B cell (primary cell): ENCODE results near the gene POMT1. TPM values are rescaled to one million over a fixed set of nuclear protein-coding genes. Genes with fewer than 3 reads are reported as not detected.

Source experiments
- ATAC-seq: fragments of 200-7000 bp; cut with Tn5 transposase; one replicate; pipeline ENCODE4 v1.10.0; 2021; ENCODE audit warnings: low read depth, mild to moderate bottlenecking, moderate number of reproducible peaks, moderate library complexity
- CTCF ChIA-PET: fragments of 350-600 bp; sonication (Branson Sonifier 250); formaldehyde crosslinking; loops from one replicate; lab custom pipeline; 2021; ENCODE audit warnings: antibody characterized with exemption, inconsistent platforms; lab: Charles Lee
- POLR2A ChIA-PET: fragments of 350-600 bp; sonication (Branson Sonifier 250); formaldehyde crosslinking; loops from one replicate; lab custom pipeline; 2021; ENCODE audit warnings: antibody characterized with exemption; lab: Charles Lee
- DNase-seq: peaks from one replicate; pipeline ENCODE4 v3.0.0; 2013
- H2AFZ ChIP-seq: 2 replicates; pipeline ENCODE4 v1.6.1; 2012; ENCODE audit warnings: mild to moderate bottlenecking, low read depth, low read length; ENCODE audit not compliant: insufficient read depth, poor library complexity, severe bottlenecking
- H3K27ac ChIP-seq, 2 donors: 1 replicate in 1 of 2; 2 replicates in 1 of 2; pipeline ENCODE4 v1.5.1; 2012 to 2013; ENCODE audit warnings: low read length in 2 of 2, mild to moderate bottlenecking in 2 of 2, moderate library complexity in 1 of 2
- H3K27me3 ChIP-seq, 4 experiments: fragments of 200-600 bp in 1 of 4; sonication (generic) in 1 of 4; replicated peaks in 1 of 4; 1 replicate in 2 of 4; 2 replicates in 2 of 4; pipeline versions ENCODE4 v1.6.1 to v1.7.0; 2013 to 2016; ENCODE audit warnings: low read length in 3 of 4, mild to moderate bottlenecking in 2 of 4, mixed read lengths in 1 of 4, moderate library complexity in 1 of 4; ENCODE audit not compliant: insufficient read depth in 4 of 4, control insufficient read depth in 3 of 4; ENCODE audit errors: control extremely low read depth in 1 of 4
- H3K36me3 ChIP-seq, 2 experiments: replicated peaks in 1 of 2; 1 replicate in 1 of 2; 2 replicates in 1 of 2; pipeline versions ENCODE4 v1.6.1 to v1.7.1; 2013; ENCODE audit warnings: low read length in 1 of 2; ENCODE audit not compliant: insufficient read depth in 2 of 2, control insufficient read depth in 1 of 2; ENCODE audit errors: control extremely low read depth in 1 of 2, extremely low read depth in 1 of 2
- H3K4me1 ChIP-seq, 2 donors: fragments of 200-600 bp in 1 of 2; sonication (generic) in 1 of 2; 1 replicate in 1 of 2; 2 replicates in 1 of 2; pipeline versions ENCODE4 v1.5.1 to v1.6.1; 2013 to 2017; ENCODE audit warnings: low read length in 2 of 2; ENCODE audit not compliant: control insufficient read depth in 2 of 2, insufficient read depth in 2 of 2
- H3K4me2 ChIP-seq: replicated peaks from 2 replicates; pipeline ENCODE3; 2012; ENCODE audit warnings: mild to moderate bottlenecking, low read depth, low read length; ENCODE audit not compliant: poor library complexity, severe bottlenecking
- H3K4me3 ChIP-seq, 5 experiments: fragments of 200-600 bp in 1 of 5; sonication (generic) in 1 of 5; 1 replicate in 3 of 5; 2 replicates in 2 of 5; pipeline versions ENCODE4 v1.5.1 to v1.7.0; 2011 to 2016; ENCODE audit warnings: low read length in 4 of 5, mild to moderate bottlenecking in 4 of 5, low read depth in 2 of 5, control low read depth in 1 of 5, moderate library complexity in 1 of 5; ENCODE audit not compliant: insufficient read depth in 1 of 5; ENCODE audit errors: control extremely low read depth in 1 of 5, extremely low read depth in 1 of 5
- H3K79me2 ChIP-seq: fragments of 200-600 bp; sonication (generic); one replicate; pipeline ENCODE4 v1.6.0; 2016; ENCODE audit warnings: low read length; ENCODE audit not compliant: control insufficient read depth, insufficient read depth
- H3K9ac ChIP-seq: fragments of 200-600 bp; sonication (generic); 2 replicates; pipeline ENCODE4 v1.6.1; 2017; ENCODE audit warnings: mild to moderate bottlenecking, low read length, moderate library complexity
- H3K9me3 ChIP-seq, 3 donors: one replicate each; pipeline versions ENCODE4 v1.6.1 to v1.7.1; 2013; ENCODE audit warnings: low read length in 2 of 3; ENCODE audit not compliant: control insufficient read depth in 2 of 3, insufficient read depth in 1 of 3; ENCODE audit errors: control extremely low read depth in 1 of 3
- H4K20me1 ChIP-seq: 2 replicates; pipeline ENCODE4 v1.6.0; 2012; ENCODE audit warnings: mild to moderate bottlenecking, low read length; ENCODE audit not compliant: insufficient read depth, control insufficient read depth, poor library complexity, severe bottlenecking
- H3K27ac Mint-ChIP-seq: one replicate; pipeline ENCODE4 v1.8.0; 2021; ENCODE audit warnings: mixed read lengths
- H3K27me3 Mint-ChIP-seq: one replicate; pipeline ENCODE4 v1.8.0; 2021; ENCODE audit warnings: mixed read lengths
- H3K4me1 Mint-ChIP-seq: one replicate; pipeline ENCODE4 v1.8.0; 2021; ENCODE audit warnings: mixed read lengths
- H3K4me3 Mint-ChIP-seq: one replicate; pipeline ENCODE4 v1.8.0; 2021; ENCODE audit warnings: mixed read lengths
- H3K9me3 Mint-ChIP-seq: one replicate; pipeline ENCODE4 v1.8.0; 2022; ENCODE audit warnings: mixed read lengths; ENCODE audit not compliant: insufficient read depth
- CTCF ChIP-seq: fragments of 200-600 bp; IDR thresholded peaks from one replicate; pipeline ENCODE4 v1.8.0; 2022; ENCODE audit warnings: antibody characterized with exemption, mild to moderate bottlenecking
- EZH2 ChIP-seq: IDR thresholded peaks from 2 replicates; pipeline ENCODE4 v1.6.1; 2012; ENCODE audit warnings: borderline replicate concordance, low read depth, mild to moderate bottlenecking, moderate library complexity, low read length; ENCODE audit not compliant: insufficient read depth, poor library complexity, severe bottlenecking
- WGBS: methylation state at CpG from one replicate; pipeline ENCODE4 v1.1.5; 2013; ENCODE audit warnings: missing lambda C conversion rate; ENCODE audit not compliant: insufficient coverage; 5-methylcytosine and 5-hydroxymethylcytosine counted together
- intact Hi-C: fragments of 100-400 bp; cut with micrococcal nuclease; formaldehyde crosslinking; loops from one replicate; pipeline ENCODE4 v1.10.0; 2022
- polyA plus RNA-seq: library from polyadenylated mRNA; depleted of rRNA; stranded (reverse); fragments of >200 nt; gene quantifications from 2 replicates; pipeline ENCODE4 v1.2.3, GENCODE V29; 2012
- total RNA-seq, 2 donors: library from RNA; stranded (reverse); fragments of 120-200 nt in 1 of 2; gene quantifications; 1 replicate in 1 of 2; 2 replicates in 1 of 2; pipeline versions ENCODE4 v1.2.3 to v1.2.4, GENCODE V29; 2013 to 2022

Gene POMT1
- total and polyA plus RNA-seq, 2 donors (not counting 1 experiment from before 2014, with no cell fraction given): 41.9 to 42.0 TPM

DNA sequence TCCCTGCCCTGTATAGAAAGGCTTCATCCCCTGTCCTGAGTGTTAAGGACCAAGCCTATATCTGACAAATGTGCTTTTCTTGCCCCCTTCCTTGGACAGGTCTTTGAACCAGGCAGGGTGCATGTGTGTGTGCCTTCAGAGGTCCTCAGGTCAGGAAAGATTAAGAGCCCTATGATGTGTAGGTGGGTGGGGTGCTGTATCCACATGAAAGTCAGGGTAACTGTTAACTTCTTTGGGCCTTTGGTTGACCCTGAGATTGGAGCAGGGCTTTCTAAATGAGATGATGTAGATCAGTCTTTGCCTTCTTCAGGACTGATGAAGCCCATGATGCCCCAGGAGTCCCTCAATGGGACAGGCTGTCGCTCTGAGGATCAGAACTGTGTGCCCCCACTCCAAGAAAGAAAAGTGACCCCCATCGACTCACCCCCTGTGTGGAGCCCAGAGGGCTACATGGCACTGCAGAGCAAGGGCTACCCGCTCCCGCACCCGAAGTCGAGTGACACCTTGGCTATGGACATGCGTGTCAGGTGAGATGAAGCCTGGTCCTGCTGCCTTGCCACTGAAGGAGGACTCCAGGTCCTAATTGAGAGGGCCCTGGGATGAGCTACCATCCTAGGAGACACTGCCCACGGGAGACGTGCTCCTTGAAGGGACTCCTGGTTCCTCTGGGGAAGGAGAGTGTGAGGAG is 29.4 kb upstream of the POMT1 start:
- H3K4me1 ChIP-seq: no peaks in the 10 kb centered on the region
- H3K9ac ChIP-seq: no peak overlapping the region
- Mint-ChIP-seq H3K27me3 (no peaks in the 10 kb centered on the region), H3K4me3 (no peak overlapping the region), H3K9me3 (no peaks in the 10 kb centered on the region), H3K4me1 (peaks cover 1% of the 10 kb centered on the region), H3K27ac (peak overlapping the region; percentile 18)
- H2AFZ ChIP-seq: no peak overlapping the region
- H3K27ac ChIP-seq: no peak overlapping the region
- ChIA-PET CTCF (interaction anchor here (0.6 to 1.5 kb wide), 5 partner anchors 10 to 127 kb away, joined by 3 to 5 read pairs (median 3); no protein-coding TSS in a partner anchor), POLR2A (no interaction called here)
- over 99% methylated on average over 9 of the region's 9 CpGs for WGBS
- H3K79me2 ChIP-seq: peaks cover 48% of the 10 kb centered on the region
- peaks cover 86% of the 10 kb centered on the region for H4K20me1 ChIP-seq
- H3K4me3 ChIP-seq: no peak overlapping the region
- no peaks in the 10 kb centered on the region for H3K9me3 ChIP-seq
- ATAC-seq (no peak), DNase-seq (no peak)
- TF ChIP-seq EZH2 (no peak), CTCF (no peak)
- H3K36me3 ChIP-seq: peaks cover 6 to 97% of the 10 kb centered on the region in 2 experiments
- intact Hi-C loops: no loop called here
- no peak overlapping the region for H3K4me2 ChIP-seq
- H3K27me3 ChIP-seq: no peaks in the 10 kb centered on the region

GRCh38 chr9:131473891-131474290 is 28.8 kb upstream of the POMT1 start:
- POLR2A ChIA-PET: no interaction called here
- Histone ChIP-seq H3K4me3 (no peak overlapping the region), H3K27me3 (no peaks in the 10 kb centered on the region), H3K4me1 (no peaks in the 10 kb centered on the region), H3K9me3 (no peaks in the 10 kb centered on the region), H3K4me2 (no peak overlapping the region), H2AFZ (no peak overlapping the region), H4K20me1 (peaks cover 85% of the 10 kb centered on the region), H3K27ac (no peak overlapping the region), H3K79me2 (peaks cover 43% of the 10 kb centered on the region), H3K36me3 (peaks cover 6 to 97% of the 10 kb centered on the region in 2 experiments), H3K9ac (no peak overlapping the region)
- no peak for TF ChIP-seq EZH2
- no peak for TF ChIP-seq CTCF
- no peaks in the 10 kb centered on the region for H3K27me3 Mint-ChIP-seq
- intact Hi-C loops: no loop called here
- no peaks in the 10 kb centered on the region for H3K9me3 Mint-ChIP-seq
- no peak overlapping the region for H3K27ac Mint-ChIP-seq
- no peak for ATAC-seq
- DNase-seq: no peak
- 97% methylated on average over 10 of the region's 10 CpGs for WGBS
- H3K4me3 Mint-ChIP-seq: no peak overlapping the region
- peaks cover 1% of the 10 kb centered on the region for H3K4me1 Mint-ChIP-seq
- CTCF ChIA-PET: interaction anchor here (0.6 to 1.5 kb wide), 6 partner anchors 10 to 137 kb away, joined by 3 to 5 read pairs (median 3); no protein-coding TSS in a partner anchor
